Epithelial cell of esophagus (primary cell): Measurements from ENCODE around the gene DHX36.
A peak's percentile ranks its signal among the peaks of the same experiment; 100 is the strongest.

ENCODE experiments used
- DNase-seq: peaks from one replicate; pipeline ENCODE4 v3.0.0; 2010; ENCODE audit warnings: low read depth
- H3K4me3 ChIP-seq: 2 replicates; pipeline ENCODE4 v1.5.1; 2011; ENCODE audit warnings: mild to moderate bottlenecking, low read length, control low read depth
- CTCF ChIP-seq: IDR thresholded peaks from 2 replicates; pipeline ENCODE4 v1.5.1; 2011; ENCODE audit warnings: low read depth, mild to moderate bottlenecking, low read length, control low read depth, inconsistent platforms; ENCODE audit not compliant: insufficient read depth; ENCODE audit errors: missing control alignments

DHX36 gene

DNA sequence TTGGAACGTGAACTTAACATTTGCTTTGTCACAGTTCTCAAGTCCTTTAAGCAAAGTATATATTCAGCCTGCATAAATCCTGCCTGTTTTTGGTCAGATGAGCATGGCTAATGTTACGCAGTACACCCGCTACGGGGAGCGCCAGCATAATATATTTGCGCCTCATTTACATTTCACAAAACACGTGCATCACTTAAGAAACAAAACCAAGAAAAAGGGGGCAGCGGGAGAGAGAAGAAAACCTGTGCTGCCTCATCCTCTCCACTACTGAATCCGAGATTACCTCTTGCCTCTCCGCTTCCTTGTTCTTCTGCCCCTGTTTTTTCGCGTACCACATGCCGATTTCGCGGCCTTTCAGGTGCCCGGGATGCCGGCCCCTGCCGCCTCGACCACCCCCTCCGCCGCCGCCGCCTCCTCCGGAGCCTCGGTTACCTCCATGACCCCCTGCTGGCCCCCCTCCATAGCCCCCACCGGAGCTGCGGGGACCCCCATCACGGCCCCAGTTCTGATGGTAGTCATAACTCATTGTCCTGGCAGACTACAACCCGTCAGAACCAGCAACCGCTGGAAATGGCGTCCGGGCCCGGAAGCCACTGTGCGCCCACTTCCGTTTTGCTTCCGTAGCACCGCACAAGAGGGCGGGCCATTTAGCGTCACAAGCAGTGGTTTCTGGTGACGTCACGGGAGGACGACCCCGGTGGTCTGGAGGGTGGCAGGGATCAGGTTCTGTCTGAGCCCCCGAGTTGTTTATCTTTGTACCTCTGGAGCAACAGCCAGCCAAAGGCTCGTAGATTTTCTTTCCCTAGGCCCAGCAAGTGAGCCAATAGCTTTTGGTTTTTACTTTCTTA, at the start of gene DHX36:
TSS of gene DHX36 (minus strand) at position 597 of the 848 bp plus-strand sequence. CDS start at position 526, 71 bp downstream.
- DNase-seq: peak; percentile 89
- peak within 1 kb of the TSS; percentile 84 for H3K4me3 ChIP-seq
- TF ChIP-seq CTCF: no peak

DNA sequence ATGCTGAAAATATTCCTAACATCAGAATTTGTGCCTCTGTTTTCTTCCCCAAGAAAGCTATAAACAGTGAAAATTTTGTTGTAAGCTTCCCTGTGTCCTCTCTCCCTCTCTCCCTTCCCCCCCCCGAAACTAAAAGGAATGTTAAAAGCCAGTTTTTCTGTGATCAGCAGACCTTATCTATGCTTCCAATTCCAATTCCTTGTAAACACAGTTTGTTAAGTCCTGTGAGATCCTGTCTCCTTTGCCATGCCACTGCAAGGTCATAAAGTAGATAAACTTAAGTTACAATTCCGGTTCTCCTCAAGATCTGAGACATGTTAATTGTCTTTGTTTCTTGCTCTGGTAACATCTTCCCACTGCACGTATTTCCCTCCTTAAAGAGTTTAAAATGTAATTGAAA, 42.9 kb upstream of the DHX36 start:
- no peak for DNase-seq
- no peak for TF ChIP-seq CTCF
- H3K4me3 ChIP-seq: no peak overlapping the region

DNA sequence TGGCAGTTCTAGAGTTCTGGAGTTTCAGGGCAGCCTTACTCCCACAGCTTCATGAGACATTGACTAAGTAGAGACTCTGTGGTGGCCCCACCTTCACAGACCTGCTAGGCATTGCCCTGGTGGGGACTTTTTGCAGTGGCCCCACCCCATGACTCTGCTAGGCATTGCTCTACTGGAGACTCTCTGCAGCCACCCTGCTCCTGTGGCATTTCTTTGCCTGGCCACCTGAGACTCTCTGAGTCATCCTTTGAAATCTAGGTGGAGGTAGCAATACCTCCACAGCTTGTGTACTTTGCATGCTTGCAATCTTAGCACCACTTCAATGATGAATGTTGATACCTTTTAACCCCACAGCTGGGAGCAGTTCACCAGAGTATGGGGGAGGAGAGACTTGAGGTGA, 40.6 kb upstream of the DHX36 start:
- peak; percentile 22 for DNase-seq
- no peak for TF ChIP-seq CTCF
- H3K4me3 ChIP-seq: no peak overlapping the region

DNA sequence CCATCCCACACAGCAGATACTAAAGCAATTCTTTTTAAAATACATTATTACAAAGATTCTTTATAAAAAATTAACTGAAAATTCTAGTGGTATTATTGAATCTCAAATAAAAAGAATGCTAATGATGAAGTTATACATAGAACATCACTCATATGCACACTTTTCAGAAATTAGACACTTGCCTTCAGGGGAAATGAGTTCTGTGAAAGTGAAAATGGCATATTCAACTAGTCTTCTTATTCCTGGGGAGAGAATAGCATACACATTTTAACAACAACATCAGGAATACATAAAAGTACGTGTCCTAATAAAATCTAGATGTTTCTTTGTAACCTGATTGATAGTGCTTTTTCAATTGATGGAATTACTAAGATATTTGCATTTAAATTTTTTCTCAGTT, 36.8 kb upstream of the DHX36 start:
- no peak for DNase-seq
- no peak overlapping the region for H3K4me3 ChIP-seq
- TF ChIP-seq CTCF: no peak

GRCh38 chr3:154356009-154356408, 31.7 kb upstream of the DHX36 start:
- H3K4me3 ChIP-seq: no peak overlapping the region
- no peak for TF ChIP-seq CTCF
- DNase-seq: peak; percentile 60

GRCh38 chr3:154349223-154349622, 24.9 kb upstream of the DHX36 start:
- no peak for DNase-seq
- H3K4me3 ChIP-seq: no peak overlapping the region
- TF ChIP-seq CTCF: no peak

DNA sequence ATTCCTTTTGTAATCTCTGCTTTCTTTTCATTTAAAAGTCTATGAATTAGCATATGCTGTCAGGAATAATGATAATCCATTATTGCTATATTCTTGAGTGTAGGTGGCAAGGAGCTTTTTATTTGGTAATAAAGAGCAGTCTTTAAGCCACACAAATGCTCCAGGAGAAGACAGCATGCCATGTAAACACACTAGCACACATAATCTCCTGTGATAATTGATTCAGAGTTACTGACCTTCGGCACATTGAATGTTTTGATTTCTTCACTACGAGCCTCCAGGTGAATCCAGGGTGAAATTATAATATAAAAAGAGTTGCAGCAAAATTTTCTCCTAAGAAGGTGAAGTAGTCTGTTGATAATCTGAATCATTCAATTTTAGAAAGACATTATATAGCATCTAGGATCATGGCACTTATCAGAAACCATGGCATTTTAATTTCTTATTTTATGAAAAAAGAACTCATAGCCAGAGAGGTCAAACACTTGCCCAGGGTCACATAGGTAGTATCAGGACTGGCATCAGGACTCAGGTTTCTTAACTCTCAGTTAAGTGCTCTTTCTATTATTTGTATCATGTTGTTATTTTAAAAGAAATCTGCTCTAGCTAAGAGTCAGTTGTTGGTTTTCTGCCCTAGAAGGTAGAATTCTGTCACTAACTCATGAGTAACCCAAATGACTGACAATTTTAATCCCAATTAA, 21.3 kb upstream of the DHX36 start:
- no peak for DNase-seq
- no peak for TF ChIP-seq CTCF

More for the DNA sequence above, 21.3 kb upstream of the DHX36 start:
- no peak overlapping the region for H3K4me3 ChIP-seq
